Posterior vena cava (tissue), 2 donors: ENCODE measurements around the gene CABLES2. TPM values are rescaled to one million over a fixed set of nuclear protein-coding genes. Genes with fewer than 3 reads are reported as not detected.

Source experiments
- DNase-seq: peaks from one replicate; pipeline ENCODE4 v3.0.0-alpha.2; 2020; ENCODE audit warnings: low spot score
- intact Hi-C, 2 donors: fragments of 100-400 bp; cut with DNase I; formaldehyde crosslinking; loops; one replicate each; pipeline versions ENCODE4 v1.14.1 to v1.14.2; 2022 to 2023
- total RNA-seq, 2 donors: library from RNA; stranded (reverse); fragmentation: NEBNext Ultra II Directional; extraction: Animal tissue kit (Norgen Biotek cat#: 25700); gene quantifications; one replicate each; pipeline ENCODE4 v1.2.1, GENCODE V29; 2021
- donor health status: DM: yes; HTN: yes; CAD: no.
- donor health status: DM: yes; HTN: yes; CAD: no.

CABLES2 gene
- total RNA-seq, 2 donors from 2014 or later = 3.4 to 3.8 TPM

DNA sequence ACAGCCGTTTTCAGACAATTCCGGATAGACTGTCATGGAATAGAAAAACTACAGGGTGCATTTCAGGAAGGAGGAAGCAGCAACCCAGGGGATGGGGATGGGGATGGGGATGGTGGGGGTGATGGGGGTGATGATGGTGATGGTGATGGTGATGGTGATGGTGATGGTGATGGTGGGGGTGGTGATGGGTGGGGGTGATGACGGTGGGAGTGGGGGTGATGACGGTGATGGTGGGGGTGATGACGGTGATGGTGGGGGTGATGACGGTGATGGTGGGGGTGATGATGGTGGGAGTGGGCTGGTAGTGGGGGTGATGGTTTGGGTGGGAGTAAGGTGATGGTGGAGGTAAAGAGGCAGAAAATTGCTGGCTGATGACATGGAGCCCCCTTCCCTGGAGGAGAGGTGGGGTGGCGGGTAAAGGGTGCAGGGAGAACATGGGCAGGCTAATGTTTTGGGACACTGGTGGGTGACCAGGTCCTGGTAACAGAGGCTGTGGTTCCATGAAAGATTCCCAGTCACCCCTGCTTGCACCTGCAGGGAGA lies 57.5 kb downstream of the CABLES2 start:
- intact Hi-C loops = loop anchor here in 1 of 2 donors (5.0 kb wide), 1 partner anchor 33 kb away; no protein-coding TSS in a partner anchor
- no peak for DNase-seq

DNA sequence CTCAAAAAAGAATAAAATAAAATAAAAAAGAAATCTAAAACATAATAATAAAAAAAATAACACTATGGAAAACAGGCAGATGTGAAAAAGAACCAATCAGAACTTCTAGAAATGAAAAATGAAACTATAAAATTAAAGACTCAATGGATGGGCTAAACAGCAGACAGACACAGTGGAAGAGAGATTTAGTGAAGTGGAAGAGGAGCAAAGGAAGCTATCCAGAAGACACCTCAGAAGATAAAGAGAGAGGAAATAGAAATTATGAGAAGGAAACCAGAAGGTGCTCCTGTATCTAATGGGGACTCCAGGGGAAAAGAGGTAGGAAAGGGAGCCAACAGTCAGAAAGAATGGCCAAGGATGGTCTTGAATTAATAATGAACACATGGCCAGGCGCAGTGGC lies 58.5 kb downstream of the CABLES2 start:
- DNase-seq = no peak
- intact Hi-C loops = loop anchor here in 1 of 2 donors (5.0 kb wide), 1 partner anchor 34 kb away; no protein-coding TSS in a partner anchor

DNA sequence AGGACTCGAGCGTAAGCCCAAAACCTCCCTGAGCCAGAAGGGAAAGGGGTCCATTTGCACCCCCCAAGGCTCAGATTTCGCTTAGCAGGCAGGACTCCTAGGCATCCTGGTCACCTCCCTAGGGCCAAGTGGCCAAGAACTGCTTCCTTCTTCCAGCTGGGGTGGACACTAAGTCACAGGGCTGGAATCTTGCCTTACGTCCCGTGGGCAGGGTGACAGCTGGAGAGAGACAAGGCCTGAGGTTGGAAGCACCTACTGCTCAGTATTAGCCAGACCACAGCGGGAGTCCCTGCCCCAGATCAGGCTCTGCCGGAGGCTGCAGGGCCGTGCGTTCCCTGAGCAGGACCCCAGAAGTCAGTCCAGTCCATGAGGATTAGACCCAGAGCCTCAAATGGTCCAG lies 59.6 kb downstream of the CABLES2 start:
- intact Hi-C loops = loop anchor here in 1 of 2 donors (5.0 kb wide), 1 partner anchor 35 kb away; no protein-coding TSS in a partner anchor
- DNase-seq = no peak

DNA sequence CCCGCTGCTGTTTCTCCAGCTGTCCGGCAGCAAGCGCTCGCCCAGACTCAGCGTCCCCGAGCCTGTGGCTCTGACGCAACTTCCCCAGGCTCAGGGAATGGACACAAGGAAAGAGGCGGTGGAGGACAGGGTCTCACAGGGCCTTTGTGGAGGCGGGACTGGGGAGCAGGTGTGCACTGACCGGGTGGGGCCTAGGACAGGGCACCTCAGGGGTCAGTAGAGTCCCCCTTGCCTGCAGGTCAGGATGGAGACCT lies 60.0 kb downstream of the CABLES2 start:
- no peak for DNase-seq
- intact Hi-C loops = loop anchor here in 1 of 2 donors (5.0 kb wide), 1 partner anchor 35 kb away; no protein-coding TSS in a partner anchor

DNA sequence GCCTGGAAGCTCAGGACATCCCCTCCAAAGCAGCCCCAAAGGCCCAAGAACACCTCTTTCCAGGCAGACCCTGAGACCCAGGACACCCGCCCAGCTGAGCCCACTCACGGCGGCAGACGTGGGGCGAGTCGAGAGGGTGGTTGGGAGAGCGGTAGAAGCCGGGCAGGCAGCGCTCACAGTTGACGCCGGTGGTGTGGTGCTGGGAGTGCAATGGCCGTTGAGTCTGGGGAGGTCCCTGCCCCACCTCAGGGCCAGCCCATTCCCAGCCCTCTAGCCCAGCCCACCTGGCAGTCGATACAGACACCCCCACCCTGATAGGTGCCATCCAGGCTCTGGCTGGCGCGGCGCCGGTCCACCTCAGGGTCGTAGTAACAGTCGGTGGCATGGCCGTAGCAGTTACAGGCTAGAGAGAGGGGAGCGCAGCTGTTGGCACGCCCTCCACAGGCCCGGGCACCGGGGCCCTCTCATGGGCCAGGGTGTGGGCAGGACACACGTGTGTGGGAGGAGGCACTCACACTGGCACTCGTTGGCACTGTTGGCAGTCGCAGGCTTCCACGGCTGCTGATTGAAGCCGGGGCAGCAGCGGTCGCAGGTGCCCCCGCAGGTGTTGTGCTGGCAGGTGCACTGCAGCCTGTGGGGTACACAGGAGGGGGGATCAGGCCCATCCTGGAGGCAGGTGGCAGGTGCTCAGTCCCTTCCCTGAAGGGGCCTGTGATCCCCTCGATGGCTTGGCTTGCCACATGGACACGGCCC lies 60.5 kb downstream of the CABLES2 start:
- DNase-seq = no peak
- intact Hi-C loops = loop anchor here in 1 of 2 donors (5.0 kb wide), 1 partner anchor 36 kb away; no protein-coding TSS in a partner anchor

DNA sequence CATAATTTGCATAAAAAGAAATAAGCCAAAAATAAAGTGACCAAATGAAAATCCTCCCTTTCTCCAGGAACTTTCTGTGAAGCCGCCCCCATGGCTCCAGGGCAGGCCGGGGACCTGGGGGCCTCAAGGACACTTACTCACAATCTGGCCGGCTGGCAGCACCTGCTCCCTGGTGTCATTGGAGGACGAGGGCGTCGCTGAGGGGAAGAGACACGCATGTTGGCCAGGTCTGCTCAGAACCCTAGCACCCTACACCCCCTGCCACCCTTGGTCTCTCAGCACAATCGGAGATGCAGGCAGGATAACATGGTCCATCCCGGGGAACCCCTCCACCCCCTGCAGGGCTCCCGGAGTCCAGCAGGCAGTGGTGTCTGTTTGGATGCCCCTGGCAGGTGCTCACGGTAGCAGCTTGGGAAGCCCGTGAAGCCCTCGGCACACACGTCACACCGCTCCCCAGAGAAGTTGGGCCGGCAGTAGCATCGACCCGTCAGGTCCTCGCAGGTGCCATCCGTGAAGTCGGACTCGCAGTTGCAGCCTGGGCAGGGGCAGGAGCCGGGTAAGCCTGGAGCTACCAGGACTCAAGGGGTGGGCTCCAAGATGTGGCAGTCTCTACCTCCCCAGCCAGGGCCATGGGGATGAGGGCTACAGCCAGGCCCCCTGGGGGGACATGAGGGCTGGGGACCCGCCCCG lies 61.3 kb downstream of the CABLES2 start:
- intact Hi-C loops = loop anchor here in 1 of 2 donors (5.0 kb wide), 1 partner anchor 36 kb away; no protein-coding TSS in a partner anchor
- DNase-seq = no peak

DNA sequence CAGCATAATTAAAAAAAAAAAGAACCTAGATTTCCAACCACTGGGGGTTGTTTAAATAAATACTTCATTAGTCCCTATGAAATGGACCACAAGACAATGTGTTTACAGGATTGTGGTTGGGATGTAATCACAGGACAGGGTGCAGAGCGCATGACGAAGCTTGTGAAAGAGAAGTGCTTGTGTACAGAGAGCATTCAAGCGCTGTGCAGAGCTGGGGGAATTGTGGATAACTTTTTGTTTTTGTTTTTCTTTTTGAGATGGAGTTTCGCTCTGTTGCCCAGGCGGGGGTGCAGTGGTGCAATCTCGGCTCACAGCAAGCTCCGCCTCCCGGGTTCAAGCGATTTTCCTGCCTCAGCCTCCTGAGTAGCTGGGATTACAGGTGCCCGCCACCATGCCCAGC lies 62.3 kb downstream of the CABLES2 start:
- intact Hi-C loops = loop anchor here in 1 of 2 donors (5.0 kb wide), 1 partner anchor 38 kb away; no protein-coding TSS in a partner anchor
- no peak for DNase-seq

DNA sequence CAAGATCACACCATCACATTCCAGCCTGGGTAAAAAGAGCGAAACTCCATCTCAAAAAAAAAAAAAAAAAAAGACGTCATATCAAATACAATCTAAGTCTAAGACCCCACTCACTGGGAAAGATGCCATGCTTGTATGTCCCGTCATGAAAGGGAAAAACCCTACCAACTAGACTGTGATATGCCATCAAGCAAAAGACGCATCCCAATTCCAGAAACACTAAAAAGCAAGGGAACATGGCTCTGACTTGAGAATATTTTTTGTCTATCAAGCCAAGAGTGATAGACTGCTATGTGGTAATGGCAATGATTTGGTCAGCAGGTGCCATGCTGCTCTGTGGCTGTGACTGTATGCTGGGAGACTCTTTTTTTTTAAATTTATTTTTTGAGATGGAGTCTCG lies 63.0 kb downstream of the CABLES2 start:
- no peak for DNase-seq
- intact Hi-C loops = no loop called here

DNA sequence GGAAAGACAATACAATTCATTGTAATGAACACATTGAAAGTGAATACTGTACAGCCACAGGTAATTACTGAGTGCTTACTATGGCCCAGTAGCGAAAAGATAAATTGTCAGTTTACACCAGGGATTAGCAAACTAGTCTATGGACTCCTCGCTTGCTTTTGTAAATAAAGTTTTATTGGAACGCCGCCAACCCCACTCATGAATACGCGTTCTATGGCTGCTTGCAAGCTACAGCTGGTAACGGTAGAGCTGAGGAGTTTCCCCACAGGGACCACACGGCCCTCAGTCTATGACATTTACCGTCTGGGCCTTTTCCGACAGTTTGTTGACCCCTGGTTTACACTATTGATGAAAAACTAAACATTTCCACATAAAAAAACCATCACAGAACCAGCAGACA lies 64.2 kb downstream of the CABLES2 start:
- intact Hi-C loops = no loop called here
- no peak for DNase-seq

DNA sequence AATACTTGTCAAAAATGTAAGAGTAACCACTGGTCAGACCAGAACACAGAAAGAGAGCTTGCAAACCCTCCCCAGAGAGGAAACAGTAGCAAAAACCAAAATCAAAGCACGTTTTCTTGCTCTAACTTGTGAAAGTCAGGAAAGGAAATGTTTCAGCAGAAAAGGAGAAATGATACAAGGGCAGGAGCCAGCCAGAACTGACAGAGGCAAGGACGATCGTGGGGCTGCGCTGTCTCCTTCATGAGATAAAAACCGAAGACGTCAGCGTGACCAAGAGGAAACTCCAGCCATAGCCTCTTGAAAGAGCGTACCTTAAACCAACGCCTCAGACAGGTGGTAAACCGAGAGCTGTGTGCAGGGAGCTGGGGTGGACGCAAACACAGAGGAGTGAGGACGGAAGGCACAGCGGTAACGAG lies 67.4 kb downstream of the CABLES2 start:
- intact Hi-C loops = no loop called here
- no peak for DNase-seq

Other genes starting within 250 kb of the CABLES2 start
- 10 to 100 TPM; 19.8 to 23.8 TPM for gene MTG2, start 224.3 kb downstream of the CABLES2 start, total RNA-seq
- gene HRH3, start 187.0 kb downstream of the CABLES2 start, total RNA-seq = not detected
- 10 to 100 TPM; 31.8 to 34.7 TPM for gene OSBPL2, start 168.8 kb downstream of the CABLES2 start, total RNA-seq
- gene ADRM1, start 104.3 kb downstream of the CABLES2 start, total RNA-seq = 10 to 100 TPM; 60.9 to 70.3 TPM
- gene LAMA5, start 40.0 kb downstream of the CABLES2 start, total RNA-seq = 100 to 1,000 TPM; 131 to 183 TPM
- gene RPS21, start 20.2 kb downstream of the CABLES2 start, total RNA-seq = 1,000 to 10,000 TPM; 1,227 to 1,253 TPM
- not detected for gene RBBP8NL, start 20.3 kb upstream of the CABLES2 start, total RNA-seq
- gene GATA5, start 68.7 kb upstream of the CABLES2 start, total RNA-seq = 1 to 10 TPM; 3.8 to 6.8 TPM
- gene SLCO4A1, start 235.2 kb upstream of the CABLES2 start, total RNA-seq = 10 to 100 TPM; 14.7 to 15.2 TPM